ENCODE results near the gene RNF38.
A peak's percentile ranks its signal among the peaks of the same experiment; 100 is the strongest.

The RNF38 gene

DNA sequence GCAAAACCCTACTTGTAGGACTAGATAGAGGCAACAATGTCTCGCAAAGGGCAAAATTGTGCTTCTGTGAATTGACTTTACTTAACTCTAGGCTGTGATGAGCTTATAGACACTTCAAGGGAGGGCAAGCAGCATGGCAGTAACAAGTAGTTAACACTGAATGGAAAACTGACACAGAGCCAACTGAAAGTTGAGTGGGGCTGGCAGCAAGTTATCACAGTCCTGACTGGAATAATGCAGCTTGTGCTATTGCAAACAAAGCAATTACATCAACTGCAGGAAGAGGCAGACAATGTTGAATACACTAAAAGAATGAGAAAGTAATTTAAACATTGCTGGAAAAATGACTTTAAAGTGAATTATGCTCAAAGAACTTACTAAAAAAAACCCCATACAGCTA lies 62.2 kb downstream of the RNF38 start:
- TF ChIP-seq, protein P1, sequence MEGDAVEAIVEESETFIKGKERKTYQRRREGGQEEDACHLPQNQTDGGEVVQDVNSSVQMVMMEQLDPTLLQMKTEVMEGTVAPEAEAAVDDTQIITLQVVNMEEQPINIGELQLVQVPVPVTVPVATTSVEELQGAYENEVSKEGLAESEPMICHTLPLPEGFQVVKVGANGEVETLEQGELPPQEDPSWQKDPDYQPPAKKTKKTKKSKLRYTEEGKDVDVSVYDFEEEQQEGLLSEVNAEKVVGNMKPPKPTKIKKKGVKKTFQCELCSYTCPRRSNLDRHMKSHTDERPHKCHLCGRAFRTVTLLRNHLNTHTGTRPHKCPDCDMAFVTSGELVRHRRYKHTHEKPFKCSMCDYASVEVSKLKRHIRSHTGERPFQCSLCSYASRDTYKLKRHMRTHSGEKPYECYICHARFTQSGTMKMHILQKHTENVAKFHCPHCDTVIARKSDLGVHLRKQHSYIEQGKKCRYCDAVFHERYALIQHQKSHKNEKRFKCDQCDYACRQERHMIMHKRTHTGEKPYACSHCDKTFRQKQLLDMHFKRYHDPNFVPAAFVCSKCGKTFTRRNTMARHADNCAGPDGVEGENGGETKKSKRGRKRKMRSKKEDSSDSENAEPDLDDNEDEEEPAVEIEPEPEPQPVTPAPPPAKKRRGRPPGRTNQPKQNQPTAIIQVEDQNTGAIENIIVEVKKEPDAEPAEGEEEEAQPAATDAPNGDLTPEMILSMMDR (IDR thresholded peaks at IDR 0.05) = no peak

DNA sequence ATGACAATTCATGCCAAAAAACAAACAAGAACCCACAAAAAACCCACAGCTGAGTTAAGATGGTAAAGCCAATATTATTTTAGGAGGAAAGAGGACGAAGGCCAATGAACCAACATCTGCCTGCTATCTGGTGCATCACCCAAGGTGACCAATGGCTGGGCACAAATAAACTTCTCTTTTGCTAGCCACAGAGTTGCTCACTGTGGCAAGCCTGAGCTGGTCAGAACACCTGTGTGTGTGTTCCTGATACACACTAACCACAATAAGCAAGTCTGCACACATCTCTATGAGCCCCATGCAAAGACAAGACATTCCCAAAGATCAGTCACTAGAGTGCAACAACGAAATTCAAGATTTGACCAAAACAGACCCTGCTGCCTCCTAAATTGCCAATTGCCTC lies 63.1 kb downstream of the RNF38 start:
- TF ChIP-seq, protein P1 (IDR thresholded peaks at IDR 0.05) = no peak

DNA sequence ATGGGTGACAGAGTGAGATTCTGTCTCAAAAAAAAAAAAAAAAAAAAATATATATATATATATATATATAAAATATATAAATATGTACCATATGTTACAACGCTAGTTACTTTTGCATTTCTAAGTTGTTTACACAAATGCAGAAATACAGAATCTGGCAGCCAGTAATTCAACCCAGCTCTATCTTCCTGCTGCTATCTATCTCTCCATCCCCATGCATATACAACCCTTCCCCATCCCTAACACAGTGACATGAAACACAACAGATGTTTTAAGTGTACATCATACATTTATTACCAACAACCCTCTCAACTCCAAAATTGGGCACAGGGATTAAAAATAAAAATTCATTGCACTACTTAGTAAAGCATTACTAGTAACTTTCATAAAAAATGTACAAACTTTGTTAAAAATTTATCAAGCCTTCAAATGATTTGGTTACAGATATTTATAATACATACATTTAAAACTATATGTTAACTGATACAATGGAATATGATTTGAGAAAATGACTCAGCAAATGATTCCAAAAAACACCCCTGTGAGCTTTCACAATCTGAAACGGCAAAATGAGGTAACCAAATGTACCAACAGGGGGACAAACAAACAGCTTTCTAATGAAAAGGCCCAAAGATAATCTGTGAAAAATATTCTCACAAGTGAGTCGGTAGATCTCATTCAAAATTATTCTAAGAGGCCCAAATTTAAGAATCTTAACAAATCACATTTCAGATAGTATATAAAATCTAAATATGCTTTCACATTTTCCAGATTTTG lies 63.8 kb downstream of the RNF38 start:
- TF ChIP-seq, protein P1 (IDR thresholded peaks at IDR 0.05) = no peak

DNA sequence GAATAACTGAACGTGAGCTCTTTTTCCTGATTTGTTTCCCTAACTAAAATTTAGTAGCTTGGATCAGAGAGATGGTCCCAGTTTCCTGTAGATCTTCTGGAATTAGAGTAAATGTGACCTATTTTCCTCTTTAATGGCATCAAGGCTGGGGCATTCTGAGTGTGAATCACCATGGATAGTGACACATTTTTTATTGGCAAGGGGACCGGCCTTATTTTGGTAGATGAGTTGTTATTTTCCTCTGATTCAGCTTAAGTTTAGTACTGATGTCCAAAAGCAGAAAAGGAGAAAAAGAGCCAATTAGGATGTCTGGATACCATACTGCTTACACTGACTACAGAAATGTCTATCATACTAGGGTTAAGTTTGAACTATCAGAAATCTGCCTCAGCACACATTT lies 68.1 kb downstream of the RNF38 start:
- TF ChIP-seq, protein P1 (IDR thresholded peaks at IDR 0.05) = no peak

DNA sequence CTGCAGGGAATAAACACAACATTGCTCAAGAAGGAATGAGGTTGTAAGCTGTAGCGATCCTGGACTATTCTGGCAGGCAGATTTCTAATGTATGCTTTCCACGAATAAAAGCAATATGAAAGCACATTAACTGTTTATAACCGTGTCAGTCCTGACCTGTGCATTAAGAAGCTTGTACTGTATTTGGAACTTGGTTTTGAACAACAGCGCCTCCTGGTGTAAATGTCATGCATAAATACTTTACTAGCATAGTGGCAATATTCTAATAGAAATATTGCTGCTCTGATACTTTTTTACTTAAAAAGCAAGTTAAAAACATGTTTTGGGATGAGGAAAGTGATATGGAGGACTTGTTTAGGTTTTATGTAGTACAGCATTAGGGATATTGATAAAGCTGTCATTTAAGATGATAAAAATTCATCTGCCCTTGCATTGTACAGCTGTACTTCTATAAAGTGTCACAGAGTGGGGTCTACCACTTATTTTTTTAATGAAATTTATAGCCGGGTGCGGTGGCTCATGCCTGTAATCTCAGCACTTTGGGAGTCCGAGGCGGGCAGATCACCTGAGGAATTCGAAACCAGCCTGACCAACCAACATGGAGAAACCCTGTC lies 71.2 kb downstream of the RNF38 start:
- TF ChIP-seq, protein P1 (IDR thresholded peaks at IDR 0.05) = peak; percentile 82

DNA sequence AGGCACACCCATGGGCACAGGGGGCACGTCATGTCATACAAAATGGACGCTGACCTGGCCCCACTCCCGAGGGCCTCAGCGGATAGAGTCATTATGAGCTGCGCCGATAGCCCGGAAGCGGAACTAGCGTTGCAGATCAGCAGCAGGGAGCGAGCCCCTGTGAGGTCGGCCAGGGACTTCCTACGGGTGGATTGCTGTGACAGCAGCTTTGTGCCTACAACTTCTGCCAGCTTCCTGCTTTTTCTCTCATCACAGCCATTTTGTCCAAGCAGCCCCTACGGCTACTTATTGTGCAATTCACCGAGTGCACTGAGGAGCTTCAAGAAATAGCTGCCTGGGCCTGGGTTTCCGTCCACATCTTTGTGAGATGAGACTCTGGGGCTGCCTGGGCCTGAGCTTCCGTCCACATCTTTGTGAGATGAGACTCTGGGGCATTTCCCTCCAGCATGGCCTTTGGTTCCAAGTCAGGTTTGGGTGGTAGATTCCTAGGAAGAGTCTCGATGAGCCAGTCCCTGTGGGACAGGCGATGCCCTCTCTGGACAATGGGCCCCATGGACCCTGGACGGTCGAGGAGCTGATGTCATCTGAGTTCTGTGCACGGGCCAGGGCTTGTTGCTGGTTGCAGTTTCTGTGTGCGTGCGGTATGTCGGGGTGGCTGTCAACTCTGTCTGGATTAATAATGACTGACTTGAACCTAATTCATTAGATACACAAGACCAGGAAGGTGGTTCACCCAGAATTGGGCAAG lies 74.8 kb downstream of the RNF38 start:
- TF ChIP-seq, protein P1 (IDR thresholded peaks at IDR 0.05) = no peak

DNA sequence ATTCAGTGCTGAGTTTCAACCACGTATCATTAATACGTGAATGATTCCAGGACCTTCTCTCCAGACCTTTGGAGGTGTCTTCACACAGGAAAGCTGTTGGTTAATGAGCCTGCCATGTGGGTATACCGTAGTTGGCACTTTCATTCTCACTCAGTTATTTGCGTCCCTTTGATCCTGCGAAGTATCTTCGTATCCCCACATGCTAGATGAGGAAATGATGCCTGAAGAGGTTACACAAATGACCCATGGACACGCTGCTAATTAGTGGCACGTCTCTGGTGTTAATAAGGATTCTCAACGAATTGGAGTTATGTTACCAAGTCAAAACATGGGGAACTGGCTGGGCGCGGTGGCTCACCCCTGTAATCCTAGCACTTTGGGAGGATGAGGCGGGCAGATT lies 76.1 kb downstream of the RNF38 start:
- TF ChIP-seq, protein P1 (IDR thresholded peaks at IDR 0.05) = no peak
